ENCODE measurements around the gene CARMIL1.

CARMIL1 gene

DNA sequence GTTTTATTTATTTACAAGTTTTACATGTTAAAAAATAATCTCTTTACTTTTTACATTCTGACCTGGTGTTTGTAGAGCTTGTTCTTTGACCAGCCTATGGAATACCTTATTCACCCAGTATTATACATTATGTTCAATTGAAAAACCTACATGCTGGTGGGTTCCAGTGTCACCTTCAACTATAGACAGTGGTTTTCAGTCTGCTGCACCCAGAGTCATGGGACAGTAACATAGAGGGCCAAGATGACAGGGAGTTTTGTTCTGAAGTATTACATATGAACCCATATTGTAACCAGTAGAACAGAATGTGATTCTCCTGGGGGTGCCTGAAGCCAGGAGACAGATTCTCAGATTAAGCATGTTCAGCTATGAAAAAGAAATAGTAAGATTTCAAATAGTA is 233.4 kb downstream of the CARMIL1 start:
- H3K4me1 Mint-ChIP-seq (ENCODE audit: low read depth in 2 of 2): no peaks in the 10 kb centered on the region
- H3K9me3 Mint-ChIP-seq: no peaks in the 10 kb centered on the region
- DNase-seq: no peak
- no peaks in the 10 kb centered on the region for H3K36me3 Mint-ChIP-seq (ENCODE audit: insufficient read depth)
- peaks cover 0 to 7% of the 10 kb centered on the region in 2 donors for H3K27me3 Mint-ChIP-seq
- no peak for ATAC-seq (replicated peaks)
- no peak overlapping the region for H3K27ac Mint-ChIP-seq
- no peak overlapping the region for H3K4me3 Mint-ChIP-seq

- DNase-seq: no peak
- no peak overlapping the region for H3K4me3 Mint-ChIP-seq
- H3K27me3 Mint-ChIP-seq: peaks cover 0 to 8% of the 10 kb centered on the region in 2 donors
- H3K4me1 Mint-ChIP-seq (ENCODE audit: low read depth in 2 of 2): no peaks in the 10 kb centered on the region
- no peaks in the 10 kb centered on the region for H3K9me3 Mint-ChIP-seq
- no peak overlapping the region for H3K27ac Mint-ChIP-seq
- ATAC-seq (replicated peaks): no peak
- H3K36me3 Mint-ChIP-seq (ENCODE audit: insufficient read depth): no peaks in the 10 kb centered on the region
These were observed 240.7 kb downstream of the CARMIL1 start for GRCh38 chr6:25519856-25520255.

DNA sequence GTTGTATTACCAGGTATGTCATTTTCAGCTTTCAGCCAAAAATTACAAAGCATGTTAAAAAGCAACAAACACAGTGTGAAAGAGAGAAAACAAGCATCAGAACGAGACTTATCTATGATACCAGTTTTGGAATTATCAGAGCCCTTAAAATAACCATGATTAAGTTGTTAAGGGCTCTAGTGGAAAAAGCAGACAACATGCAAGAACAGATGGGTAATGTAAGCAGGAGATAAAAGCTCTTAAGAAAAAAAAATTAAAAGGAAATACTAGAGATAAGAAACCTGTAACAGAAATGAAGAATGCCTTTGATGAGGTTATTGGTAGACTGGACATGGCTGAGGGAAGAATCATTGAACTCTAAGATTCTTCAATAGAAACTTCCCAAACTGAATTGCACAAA is 245.4 kb downstream of the CARMIL1 start:
- DNase-seq (no peak), ATAC-seq (replicated peaks) (no peak)
- H3K36me3 Mint-ChIP-seq (ENCODE audit: insufficient read depth): no peaks in the 10 kb centered on the region
- peaks cover 0 to 8% of the 10 kb centered on the region in 2 donors for H3K27me3 Mint-ChIP-seq
- H3K4me3 Mint-ChIP-seq: no peak overlapping the region
- no peak overlapping the region for H3K27ac Mint-ChIP-seq
- no peaks in the 10 kb centered on the region for H3K4me1 Mint-ChIP-seq (ENCODE audit: low read depth in 2 of 2)
- no peaks in the 10 kb centered on the region for H3K9me3 Mint-ChIP-seq

GRCh38 chr6:25525078-25525477 is 245.9 kb downstream of the CARMIL1 start:
- Mint-ChIP-seq H3K27ac (no peak overlapping the region), H3K4me1 (ENCODE audit: low read depth in 2 of 2) (no peaks in the 10 kb centered on the region), H3K9me3 (no peaks in the 10 kb centered on the region), H3K36me3 (ENCODE audit: insufficient read depth) (no peaks in the 10 kb centered on the region), H3K27me3 (peaks cover 0 to 8% of the 10 kb centered on the region in 2 donors), H3K4me3 (no peak overlapping the region)
- ATAC-seq (replicated peaks): no peak
- no peak for DNase-seq

GRCh38 chr6:25534942-25535631 is 255.9 kb downstream of the CARMIL1 start:
- Mint-ChIP-seq H3K27ac (no peak overlapping the region), H3K4me3 (no peak overlapping the region), H3K9me3 (no peaks in the 10 kb centered on the region), H3K4me1 (ENCODE audit: low read depth in 2 of 2) (no peaks in the 10 kb centered on the region), H3K27me3 (peaks cover 0 to 12% of the 10 kb centered on the region in 2 donors), H3K36me3 (ENCODE audit: insufficient read depth) (peaks cover 2% of the 10 kb centered on the region)
- ATAC-seq (replicated peaks): no peak
- no peak for DNase-seq

GRCh38 chr6:25535632-25536225 is 256.6 kb downstream of the CARMIL1 start:
- Mint-ChIP-seq H3K9me3 (no peaks in the 10 kb centered on the region), H3K4me1 (ENCODE audit: low read depth in 2 of 2) (no peaks in the 10 kb centered on the region), H3K4me3 (no peak overlapping the region), H3K27me3 (peaks cover 0 to 12% of the 10 kb centered on the region in 2 donors), H3K27ac (no peak overlapping the region), H3K36me3 (ENCODE audit: insufficient read depth) (peaks cover 2% of the 10 kb centered on the region)
- no peak for DNase-seq
- no peak for ATAC-seq (replicated peaks)

- no peak overlapping the region for H3K4me3 Mint-ChIP-seq
- H3K4me1 Mint-ChIP-seq (ENCODE audit: low read depth in 2 of 2): no peaks in the 10 kb centered on the region
- peaks cover 2% of the 10 kb centered on the region for H3K36me3 Mint-ChIP-seq (ENCODE audit: insufficient read depth)
- DNase-seq (no peak), ATAC-seq (replicated peaks) (no peak)
- H3K27ac Mint-ChIP-seq: no peak overlapping the region
- no peaks in the 10 kb centered on the region for H3K9me3 Mint-ChIP-seq
- peaks cover 0 to 12% of the 10 kb centered on the region in 2 donors for H3K27me3 Mint-ChIP-seq
These were observed 257.6 kb downstream of the CARMIL1 start for GRCh38 chr6:25536781-25537180.

DNA sequence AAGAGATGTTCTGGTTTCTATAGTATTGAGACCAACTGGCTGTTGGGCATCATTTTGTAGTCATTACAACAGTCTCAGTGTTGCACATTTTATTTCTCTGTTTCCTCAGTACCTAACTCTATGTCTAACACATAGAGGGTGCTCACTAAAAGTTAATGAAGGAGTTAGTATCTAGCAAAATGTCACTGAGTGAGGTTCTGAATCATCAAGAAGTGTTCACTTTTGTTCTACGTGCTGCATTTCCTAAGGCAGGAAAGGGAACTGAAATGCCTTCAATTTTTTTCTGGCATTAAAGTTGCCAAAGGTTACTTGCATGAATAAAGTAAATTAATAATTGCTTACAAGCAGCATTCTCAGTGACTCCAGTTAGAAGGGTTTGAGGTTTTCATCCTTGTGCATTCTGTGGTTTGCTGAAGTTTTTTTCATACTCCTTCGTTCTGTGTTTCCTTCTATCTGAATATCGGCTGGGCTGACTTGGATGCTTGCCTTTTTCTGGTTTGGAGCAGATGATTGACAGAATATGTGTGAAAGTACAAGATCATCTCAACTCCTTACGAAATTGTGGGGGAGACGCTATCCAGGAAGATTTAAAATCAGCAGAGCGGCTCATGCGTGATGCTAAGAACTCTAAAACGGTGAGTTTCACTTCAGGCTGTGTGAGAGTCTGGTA is 258.3 kb downstream of the CARMIL1 start:
- H3K27me3 Mint-ChIP-seq: peaks cover 0 to 12% of the 10 kb centered on the region in 2 donors
- no peaks in the 10 kb centered on the region for H3K9me3 Mint-ChIP-seq
- no peak overlapping the region for H3K27ac Mint-ChIP-seq
- DNase-seq (no peak), ATAC-seq (replicated peaks) (no peak)
- no peak overlapping the region for H3K4me3 Mint-ChIP-seq
- no peaks in the 10 kb centered on the region for H3K4me1 Mint-ChIP-seq (ENCODE audit: low read depth in 2 of 2)
- H3K36me3 Mint-ChIP-seq (ENCODE audit: insufficient read depth): peaks cover 2% of the 10 kb centered on the region

DNA sequence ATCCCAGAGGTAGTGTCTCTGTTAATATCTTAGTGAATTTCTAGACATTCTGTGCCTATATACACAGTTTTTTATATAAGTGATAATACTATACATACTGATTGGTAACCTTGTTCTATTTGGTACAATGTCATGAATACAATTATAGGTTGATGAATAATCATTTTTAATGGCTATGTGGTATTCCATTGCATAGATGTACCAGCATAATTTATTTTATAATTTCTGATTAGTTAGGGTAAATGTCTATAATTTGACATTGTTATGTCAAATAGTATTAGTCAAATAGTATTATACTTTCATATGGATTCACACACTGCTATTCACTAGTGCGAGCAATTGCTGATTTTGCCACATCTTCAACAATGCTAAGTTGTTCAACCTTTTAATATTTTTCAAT is 262.1 kb downstream of the CARMIL1 start:
- H3K9me3 Mint-ChIP-seq: no peaks in the 10 kb centered on the region
- ATAC-seq (replicated peaks) (no peak), DNase-seq (no peak)
- no peak overlapping the region for H3K4me3 Mint-ChIP-seq
- peaks cover 0 to 5% of the 10 kb centered on the region in 2 donors for H3K27me3 Mint-ChIP-seq
- H3K4me1 Mint-ChIP-seq (ENCODE audit: low read depth in 2 of 2): no peaks in the 10 kb centered on the region
- no peaks in the 10 kb centered on the region for H3K36me3 Mint-ChIP-seq (ENCODE audit: insufficient read depth)
- no peak overlapping the region for H3K27ac Mint-ChIP-seq

- DNase-seq (no peak), ATAC-seq (replicated peaks) (no peak)
- Mint-ChIP-seq H3K27ac (no peak overlapping the region), H3K27me3 (peaks cover 0 to 5% of the 10 kb centered on the region in 2 donors), H3K9me3 (no peaks in the 10 kb centered on the region), H3K4me3 (no peak overlapping the region), H3K36me3 (ENCODE audit: insufficient read depth) (no peaks in the 10 kb centered on the region), H3K4me1 (ENCODE audit: low read depth in 2 of 2) (no peaks in the 10 kb centered on the region)
These were observed 264.1 kb downstream of the CARMIL1 start for GRCh38 chr6:25542984-25543910.

DNA sequence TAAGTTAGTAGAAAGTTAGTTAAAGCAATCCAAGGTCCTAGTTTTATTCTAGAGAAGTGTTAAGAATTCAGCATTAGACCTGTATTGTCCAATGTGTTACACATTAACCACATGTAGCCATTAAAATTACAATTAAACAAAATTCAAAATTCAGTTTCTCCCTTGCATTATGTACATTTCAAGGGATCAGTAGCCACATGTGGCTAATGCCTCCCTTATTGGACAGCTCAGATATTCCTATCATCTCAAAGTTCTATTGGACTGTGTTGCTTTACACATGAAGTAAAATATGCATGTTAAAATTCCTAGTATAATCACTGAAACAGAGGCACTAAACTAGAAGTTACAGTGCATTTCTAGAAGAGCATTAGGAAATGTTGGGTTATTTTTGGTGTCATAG is 265.7 kb downstream of the CARMIL1 start:
- H3K27ac Mint-ChIP-seq: no peak overlapping the region
- no peak for ATAC-seq (replicated peaks)
- DNase-seq: no peak
- no peaks in the 10 kb centered on the region for H3K4me1 Mint-ChIP-seq (ENCODE audit: low read depth in 2 of 2)
- no peaks in the 10 kb centered on the region for H3K27me3 Mint-ChIP-seq
- H3K4me3 Mint-ChIP-seq: no peak overlapping the region
- H3K9me3 Mint-ChIP-seq: no peaks in the 10 kb centered on the region
- no peaks in the 10 kb centered on the region for H3K36me3 Mint-ChIP-seq (ENCODE audit: insufficient read depth)

- Mint-ChIP-seq H3K4me3 (no peak overlapping the region), H3K36me3 (ENCODE audit: insufficient read depth) (peaks cover 3% of the 10 kb centered on the region), H3K4me1 (ENCODE audit: low read depth in 2 of 2) (no peaks in the 10 kb centered on the region), H3K27ac (no peak overlapping the region), H3K9me3 (no peaks in the 10 kb centered on the region), H3K27me3 (no peaks in the 10 kb centered on the region)
- ATAC-seq (replicated peaks) (no peak), DNase-seq (no peak)
These were observed 268.6 kb downstream of the CARMIL1 start for GRCh38 chr6:25547797-25548196.

DNA sequence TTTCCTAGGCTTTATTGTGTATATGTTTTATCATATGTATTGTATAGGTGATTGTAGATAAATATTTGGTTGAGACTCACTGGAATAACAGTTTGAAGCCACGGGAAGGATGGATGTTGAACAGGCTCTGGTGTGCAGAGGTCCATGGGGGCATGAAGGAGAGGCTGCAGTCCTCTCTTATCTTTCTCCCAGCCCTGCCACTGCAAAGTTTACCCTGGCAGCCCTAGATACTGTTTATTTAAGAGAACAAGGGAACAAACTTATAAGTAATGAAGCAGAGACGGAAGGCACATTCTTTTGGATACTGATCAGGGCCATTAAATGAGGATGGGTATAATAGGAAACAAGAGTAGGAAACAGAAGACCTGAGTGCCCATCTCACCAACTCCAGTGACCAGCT is 269.3 kb downstream of the CARMIL1 start:
- no peaks in the 10 kb centered on the region for H3K4me1 Mint-ChIP-seq (ENCODE audit: low read depth in 2 of 2)

More for the DNA sequence above, 269.3 kb downstream of the CARMIL1 start:
- ATAC-seq (replicated peaks) (no peak), DNase-seq (no peak)
- Mint-ChIP-seq H3K36me3 (ENCODE audit: insufficient read depth) (peaks cover 3% of the 10 kb centered on the region), H3K27me3 (no peaks in the 10 kb centered on the region), H3K27ac (no peak overlapping the region), H3K4me3 (no peak overlapping the region), H3K9me3 (no peaks in the 10 kb centered on the region)
